H9 (cell line): ENCODE results near the gene FAF1. TPM values are rescaled to one million over a fixed set of nuclear protein-coding genes. Genes with fewer than 3 reads are reported as not detected.

Source experiments
- DNase-seq: peaks from one replicate; pipeline ENCODE4 v3.0.0-alpha.2; 2017
- H2AFZ ChIP-seq: one replicate; pipeline ENCODE4 v1.6.1; 2013; ENCODE audit warnings: mild to moderate bottlenecking, low read length, control low read depth, moderate library complexity
- H2AK5ac ChIP-seq: 2 replicates; pipeline ENCODE4 v1.6.1; 2013; ENCODE audit warnings: low read length, control low read depth, mixed read lengths; ENCODE audit not compliant: insufficient read length
- H2BK120ac ChIP-seq: one replicate; pipeline ENCODE4 v1.6.1; 2013; ENCODE audit warnings: low read depth, mild to moderate bottlenecking, low read length, control low read depth, inconsistent platforms; ENCODE audit not compliant: poor library complexity, severe bottlenecking
- H2BK12ac ChIP-seq: 2 replicates; pipeline ENCODE4 v1.6.1; 2013; ENCODE audit warnings: low read length, control low read depth, mixed read lengths, low read depth; ENCODE audit not compliant: insufficient read length
- H2BK15ac ChIP-seq: 2 replicates; pipeline ENCODE4 v1.6.1; 2013; ENCODE audit warnings: low read depth, low read length, control low read depth
- H2BK20ac ChIP-seq: one replicate; pipeline ENCODE4 v1.6.1; 2013; ENCODE audit warnings: low read depth, mild to moderate bottlenecking, low read length, control low read depth, inconsistent platforms; ENCODE audit not compliant: poor library complexity, severe bottlenecking
- H2BK5ac ChIP-seq: 2 replicates; pipeline ENCODE4 v1.6.1; 2013; ENCODE audit warnings: low read length, control low read depth, mixed read lengths; ENCODE audit not compliant: insufficient read length
- H3K14ac ChIP-seq: 2 replicates; pipeline ENCODE4 v1.6.1; 2013; ENCODE audit warnings: low read length, control low read depth; ENCODE audit not compliant: insufficient read depth
- H3K18ac ChIP-seq: 2 replicates; pipeline ENCODE4 v1.6.1; 2013; ENCODE audit warnings: low read depth, mild to moderate bottlenecking, mixed read lengths, low read length, control low read depth; ENCODE audit not compliant: insufficient read length
- H3K23ac ChIP-seq: 2 replicates; pipeline ENCODE4 v1.6.1; 2013; ENCODE audit warnings: low read length, control low read depth, mixed read lengths, low read depth; ENCODE audit not compliant: insufficient read length
- H3K23me2 ChIP-seq: 2 replicates; pipeline ENCODE4 v1.6.1; 2013; ENCODE audit warnings: low read depth, mild to moderate bottlenecking, mixed read lengths, low read length, control low read depth; ENCODE audit not compliant: insufficient read length, poor library complexity, severe bottlenecking
- H3K27ac ChIP-seq: 2 replicates; pipeline ENCODE4 v1.5.1; 2013; ENCODE audit warnings: low read length, control low read depth, mixed read lengths, low read depth; ENCODE audit not compliant: insufficient read length
- H3K27me3 ChIP-seq: 2 replicates; pipeline ENCODE4 v1.6.1; 2013; ENCODE audit warnings: low read length, control low read depth, inconsistent platforms; ENCODE audit not compliant: insufficient read depth
- H3K4ac ChIP-seq: 2 replicates; pipeline ENCODE4 v1.6.1; 2013; ENCODE audit warnings: low read depth, mild to moderate bottlenecking, control low read depth, inconsistent platforms, low read length, moderate library complexity
- H3K4me1 ChIP-seq: 2 replicates; pipeline ENCODE4 v1.6.1; 2013; ENCODE audit warnings: low read length, control low read depth, inconsistent platforms; ENCODE audit not compliant: insufficient read depth
- H3K4me2 ChIP-seq: 2 replicates; pipeline ENCODE4 v1.6.1; 2013; ENCODE audit warnings: low read length, control low read depth, mixed read lengths; ENCODE audit not compliant: insufficient read length, insufficient read depth
- H3K56ac ChIP-seq: 2 replicates; pipeline ENCODE4 v1.6.1; 2013; ENCODE audit warnings: low read depth, mild to moderate bottlenecking, mixed read lengths, low read length, control low read depth; ENCODE audit not compliant: insufficient read length
- H3K79me1 ChIP-seq: 2 replicates; pipeline ENCODE4 v1.6.1; 2013; ENCODE audit warnings: low read depth, mild to moderate bottlenecking, moderate library complexity, low read length, control low read depth, inconsistent platforms; ENCODE audit not compliant: insufficient read depth, poor library complexity, severe bottlenecking
- H3K79me2 ChIP-seq: 2 replicates; pipeline ENCODE4 v1.6.1; 2013; ENCODE audit warnings: low read length, control low read depth, inconsistent platforms; ENCODE audit not compliant: insufficient read depth
- H3K9ac ChIP-seq: 2 replicates; pipeline ENCODE4 v1.6.1; 2013; ENCODE audit warnings: low read length, control low read depth, mixed read lengths; ENCODE audit not compliant: insufficient read length; ENCODE audit errors: extremely low read depth
- H3K9me3 ChIP-seq: one replicate; pipeline ENCODE4 v1.6.1; 2013; ENCODE audit warnings: low read depth, low read length, inconsistent platforms; ENCODE audit not compliant: control insufficient read depth
- H3T11ph ChIP-seq: one replicate; pipeline ENCODE4 v1.6.1; 2013; ENCODE audit warnings: mild to moderate bottlenecking, low read length, control low read depth, inconsistent platforms
- H4K20me1 ChIP-seq: one replicate; pipeline ENCODE4 v1.6.1; 2013; ENCODE audit not compliant: control insufficient read depth, insufficient read length, insufficient read depth
- H4K5ac ChIP-seq: 2 replicates; pipeline ENCODE4 v1.6.1; 2013; ENCODE audit warnings: low read depth, mild to moderate bottlenecking, mixed read lengths, low read length, control low read depth; ENCODE audit not compliant: insufficient read length
- H4K8ac ChIP-seq: replicated peaks from 2 replicates; pipeline ENCODE4 v1.6.1; 2013; ENCODE audit warnings: low read length, control low read depth, mixed read lengths, low read depth; ENCODE audit not compliant: insufficient read length
- H4K91ac ChIP-seq: 2 replicates; pipeline ENCODE4 v1.6.1; 2013; ENCODE audit warnings: low read depth, mild to moderate bottlenecking, moderate library complexity, mixed read lengths, low read length, control low read depth; ENCODE audit not compliant: insufficient read length
- H3K27ac Mint-ChIP-seq, 3 experiments: 2 replicates in 2 of 3; 3 replicates in 1 of 3; pipeline ENCODE4 v1.8.0; 2020 to 2021; ENCODE audit warnings: mixed read lengths in 3 of 3, mild to moderate bottlenecking in 1 of 3, moderate library complexity in 1 of 3
- H3K27me3 Mint-ChIP-seq: 2 replicates; pipeline ENCODE4 v1.8.0; 2021; ENCODE audit warnings: low read depth, mild to moderate bottlenecking, moderate library complexity, mixed read lengths
- H3K36me3 Mint-ChIP-seq, 3 experiments: 2 replicates in 2 of 3; 3 replicates in 1 of 3; pipeline ENCODE4 v1.8.0; 2020 to 2021; ENCODE audit warnings: low read depth in 3 of 3, mixed read lengths in 3 of 3; ENCODE audit not compliant: insufficient read depth in 1 of 3
- H3K4me1 Mint-ChIP-seq, 2 experiments: 2 replicates each; pipeline ENCODE4 v1.8.0; 2020; ENCODE audit warnings: mixed read lengths in 2 of 2
- H3K4me3 Mint-ChIP-seq, 2 experiments: 2 replicates in 1 of 2; 3 replicates in 1 of 2; pipeline ENCODE4 v1.8.0; 2020 to 2021; ENCODE audit warnings: mild to moderate bottlenecking in 2 of 2, mixed read lengths in 2 of 2, moderate library complexity in 1 of 2
- H3K9me3 Mint-ChIP-seq, 2 experiments: 2 replicates in 1 of 2; 3 replicates in 1 of 2; pipeline ENCODE4 v1.8.0; 2020; ENCODE audit warnings: mild to moderate bottlenecking in 2 of 2, mixed read lengths in 2 of 2, moderate library complexity in 1 of 2
- WGBS: extraction: QIAGEN DNeasy Blood & Tissue Kit; methylation state at CpG from one replicate; pipeline ENCODE4 v1.1.7; 2013; ENCODE audit warnings: missing lambda C conversion rate, low lambda C conversion rate, mixed read lengths; ENCODE audit not compliant: insufficient read length; ENCODE audit errors: extremely low coverage; 5-methylcytosine and 5-hydroxymethylcytosine counted together
- total RNA-seq: library from RNA; stranded (reverse); gene quantifications from 2 replicates; pipeline ENCODE4 v1.2.1, GENCODE V29; 2021
- TF ChIP-seq, protein P1 (sequence below): fragments of 200-600 bp; sonication (generic); conservative IDR thresholded peaks from 3 replicates; pipeline ENCODE4 v1.8.0; 2021; ENCODE audit warnings: antibody characterized with exemption, mild to moderate bottlenecking

The FAF1 gene
- total RNA-seq, 1 experiment from 2014 or later, result 60.8 TPM

DNA sequence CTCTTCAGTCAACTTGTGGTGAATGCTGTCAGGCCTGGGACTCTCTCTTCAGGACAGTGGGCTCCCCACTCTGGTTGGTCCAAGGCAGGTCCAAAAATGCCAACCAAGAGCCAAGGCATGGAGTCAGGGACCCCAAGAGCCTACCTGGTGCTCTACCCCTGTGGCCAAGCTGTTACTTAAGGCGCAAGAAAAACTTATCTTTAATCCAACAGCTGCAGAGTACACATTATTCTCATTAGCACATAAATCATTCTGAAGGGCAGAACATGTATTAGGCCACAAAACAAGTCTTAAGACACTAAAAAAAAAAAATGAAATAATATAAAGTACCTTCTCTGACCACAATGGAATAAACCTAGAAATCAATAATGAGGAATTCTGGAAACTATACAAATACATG lies 65.7 kb downstream of the FAF1 start:
- Histone ChIP-seq H3K79me2 (peaks cover 3% of the 10 kb centered on the region; the same call in 1 of the 2 replicates), H3K27me3 (no peaks in the 10 kb centered on the region), H2BK5ac (no peak overlapping the region), H4K8ac (no peak overlapping the region), H4K5ac (no peak overlapping the region), H3K4me2 (no peak overlapping the region), H3K27ac (no peak overlapping the region), H3K79me1 (peaks cover 4% of the 10 kb centered on the region), H2AK5ac (no peak overlapping the region), H3K9ac (no peak overlapping the region), H3K4me1 (no peaks in the 10 kb centered on the region), H3K56ac (no peak overlapping the region), H4K91ac (no peak overlapping the region), H3T11ph (no peak overlapping the region), H3K14ac (no peak overlapping the region), H2BK120ac (no peak overlapping the region), H3K23ac (no peak overlapping the region), H4K20me1 (no peaks in the 10 kb centered on the region), H3K4ac (no peak overlapping the region), H3K18ac (no peak overlapping the region), H3K9me3 (no peaks in the 10 kb centered on the region), H2BK12ac (no peak overlapping the region), H2BK15ac (no peak overlapping the region), H3K23me2 (no peaks in the 10 kb centered on the region), H2BK20ac (no peak overlapping the region), H2AFZ (no peak overlapping the region)
- no CpG with 5 or more reads among the region's 1 CpG for WGBS
- no peak overlapping the region for H3K4me3 Mint-ChIP-seq
- TF ChIP-seq, protein P1, sequence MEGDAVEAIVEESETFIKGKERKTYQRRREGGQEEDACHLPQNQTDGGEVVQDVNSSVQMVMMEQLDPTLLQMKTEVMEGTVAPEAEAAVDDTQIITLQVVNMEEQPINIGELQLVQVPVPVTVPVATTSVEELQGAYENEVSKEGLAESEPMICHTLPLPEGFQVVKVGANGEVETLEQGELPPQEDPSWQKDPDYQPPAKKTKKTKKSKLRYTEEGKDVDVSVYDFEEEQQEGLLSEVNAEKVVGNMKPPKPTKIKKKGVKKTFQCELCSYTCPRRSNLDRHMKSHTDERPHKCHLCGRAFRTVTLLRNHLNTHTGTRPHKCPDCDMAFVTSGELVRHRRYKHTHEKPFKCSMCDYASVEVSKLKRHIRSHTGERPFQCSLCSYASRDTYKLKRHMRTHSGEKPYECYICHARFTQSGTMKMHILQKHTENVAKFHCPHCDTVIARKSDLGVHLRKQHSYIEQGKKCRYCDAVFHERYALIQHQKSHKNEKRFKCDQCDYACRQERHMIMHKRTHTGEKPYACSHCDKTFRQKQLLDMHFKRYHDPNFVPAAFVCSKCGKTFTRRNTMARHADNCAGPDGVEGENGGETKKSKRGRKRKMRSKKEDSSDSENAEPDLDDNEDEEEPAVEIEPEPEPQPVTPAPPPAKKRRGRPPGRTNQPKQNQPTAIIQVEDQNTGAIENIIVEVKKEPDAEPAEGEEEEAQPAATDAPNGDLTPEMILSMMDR, result no peak
- DNase-seq, result no peak
- H3K27me3 Mint-ChIP-seq, result no peaks in the 10 kb centered on the region
- H3K9me3 Mint-ChIP-seq, result peaks cover 18 to 52% of the 10 kb centered on the region in 2 experiments
- peaks cover 16 to 22% (median 21%) of the 10 kb centered on the region in 3 experiments for H3K36me3 Mint-ChIP-seq
- no peak overlapping the region; a peak in 1 of 7 replicates for H3K27ac Mint-ChIP-seq
- H3K4me1 Mint-ChIP-seq, result no peaks in the 10 kb centered on the region
